Neural progenitor cell (in vitro differentiated cells): ENCODE data around the gene DMWD.

ENCODE experiments used
- CTCF ChIP-seq: fragments of 200-600 bp; sonication (generic); IDR thresholded peaks from 2 replicates; pipeline ENCODE4 v1.5.1; 2017; ENCODE audit warnings: antibody characterized with exemption, mild to moderate bottlenecking
- EZH2 ChIP-seq: fragments of 200-600 bp; sonication (generic); IDR thresholded peaks from 2 replicates; pipeline ENCODE4 v1.6.1; 2017; ENCODE audit warnings: antibody characterized with exemption, mild to moderate bottlenecking, moderate library complexity

GRCh38 chr19:45785097-45785496 lies 7.5 kb downstream of the DMWD start:
- no peak for TF ChIP-seq CTCF
- no peak for TF ChIP-seq EZH2
